ENCODE measurements around the gene RIN3.

The RIN3 gene

DNA sequence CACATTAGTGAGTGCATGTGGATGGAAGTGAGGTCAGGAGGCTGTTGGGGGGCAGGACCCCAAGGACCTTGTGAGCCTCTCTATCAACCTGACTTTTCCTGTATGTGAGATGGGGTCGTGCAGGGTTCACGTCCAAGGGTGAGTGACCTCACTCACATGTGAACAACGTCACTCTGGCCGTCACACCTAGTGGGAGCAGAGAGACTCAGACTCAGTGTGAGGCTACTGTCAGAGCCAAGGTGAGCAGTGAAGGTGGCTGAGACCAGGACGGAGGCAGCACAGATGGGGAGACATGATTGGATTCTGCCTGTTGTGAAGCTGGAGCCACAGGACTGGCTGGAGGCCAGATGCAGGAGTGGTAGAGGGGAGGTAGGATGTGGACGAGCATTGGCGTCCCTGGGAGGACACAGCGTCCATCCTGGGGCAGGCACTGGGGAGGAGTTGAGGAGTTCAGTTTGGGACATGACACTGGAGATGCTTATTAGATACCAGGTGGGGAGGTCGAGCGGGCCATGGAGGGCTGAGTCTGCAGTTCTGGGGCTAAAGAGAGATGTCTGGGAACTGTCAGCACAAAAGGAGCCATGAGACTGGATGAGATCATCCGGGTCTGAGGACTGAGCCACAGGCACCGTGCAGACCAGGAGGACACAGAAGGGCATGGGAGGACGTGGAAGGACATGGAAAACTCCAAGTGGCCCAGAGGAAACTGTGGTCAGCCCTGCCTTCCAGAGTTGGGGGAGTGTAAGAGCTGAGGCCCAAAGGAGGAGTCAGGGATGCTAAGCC, 142.0 kb downstream of the RIN3 start:
- H3K27ac Mint-ChIP-seq = peak overlapping the region; percentile 74
- no peaks in the 10 kb centered on the region for H3K36me3 Mint-ChIP-seq (ENCODE audit: low read depth)
- TF ChIP-seq, protein P1, sequence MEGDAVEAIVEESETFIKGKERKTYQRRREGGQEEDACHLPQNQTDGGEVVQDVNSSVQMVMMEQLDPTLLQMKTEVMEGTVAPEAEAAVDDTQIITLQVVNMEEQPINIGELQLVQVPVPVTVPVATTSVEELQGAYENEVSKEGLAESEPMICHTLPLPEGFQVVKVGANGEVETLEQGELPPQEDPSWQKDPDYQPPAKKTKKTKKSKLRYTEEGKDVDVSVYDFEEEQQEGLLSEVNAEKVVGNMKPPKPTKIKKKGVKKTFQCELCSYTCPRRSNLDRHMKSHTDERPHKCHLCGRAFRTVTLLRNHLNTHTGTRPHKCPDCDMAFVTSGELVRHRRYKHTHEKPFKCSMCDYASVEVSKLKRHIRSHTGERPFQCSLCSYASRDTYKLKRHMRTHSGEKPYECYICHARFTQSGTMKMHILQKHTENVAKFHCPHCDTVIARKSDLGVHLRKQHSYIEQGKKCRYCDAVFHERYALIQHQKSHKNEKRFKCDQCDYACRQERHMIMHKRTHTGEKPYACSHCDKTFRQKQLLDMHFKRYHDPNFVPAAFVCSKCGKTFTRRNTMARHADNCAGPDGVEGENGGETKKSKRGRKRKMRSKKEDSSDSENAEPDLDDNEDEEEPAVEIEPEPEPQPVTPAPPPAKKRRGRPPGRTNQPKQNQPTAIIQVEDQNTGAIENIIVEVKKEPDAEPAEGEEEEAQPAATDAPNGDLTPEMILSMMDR (IDR thresholded peaks at IDR 0.05) = no peak
- no peak for DNase-seq
- no peaks in the 10 kb centered on the region for H3K9me3 Mint-ChIP-seq
- H3K27me3 Mint-ChIP-seq (ENCODE audit: low read depth, poor library complexity) = peaks cover 10% of the 10 kb centered on the region
- no peak overlapping the region for H3K4me3 Mint-ChIP-seq
- H3K4me1 Mint-ChIP-seq = peaks cover 8% of the 10 kb centered on the region

DNA sequence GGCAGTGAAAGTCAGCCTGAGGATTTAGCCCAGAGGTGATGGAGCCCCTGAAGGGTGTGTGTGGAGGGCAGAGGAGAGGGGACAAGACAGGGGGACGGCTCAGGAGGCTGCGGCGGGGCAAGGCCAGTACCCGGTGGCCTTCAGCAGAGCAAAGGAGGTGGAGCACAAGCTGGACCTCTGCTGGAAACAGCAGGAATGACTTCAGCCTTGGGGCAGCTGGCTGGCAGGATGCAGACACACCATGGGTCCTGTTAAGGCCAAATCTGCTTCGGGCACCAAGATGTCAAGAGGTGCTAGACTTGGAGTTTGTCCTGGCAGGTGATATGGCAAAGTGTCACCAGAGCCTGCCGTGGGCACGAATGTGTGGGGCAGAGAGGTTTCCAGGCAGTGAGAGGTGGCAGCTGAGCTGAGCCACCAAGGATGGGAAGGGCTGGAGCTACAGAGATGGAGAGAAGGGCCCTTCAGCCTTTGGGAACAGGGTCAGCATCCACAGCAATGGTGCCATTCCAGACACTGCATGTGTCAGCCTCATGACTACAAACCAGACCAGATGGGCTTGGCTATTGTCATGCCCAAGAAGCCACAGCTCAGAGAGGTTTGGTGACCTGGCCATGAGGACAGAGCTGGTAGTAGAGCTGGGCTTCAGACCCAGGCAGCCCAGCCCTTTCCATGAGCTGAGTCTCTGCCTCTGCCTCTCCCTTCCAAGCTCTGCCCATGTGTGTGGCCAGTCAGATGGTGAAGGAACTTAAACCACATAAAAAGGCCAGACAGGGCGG, 142.9 kb downstream of the RIN3 start:
- H3K4me3 Mint-ChIP-seq = no peak overlapping the region
- peaks cover 8% of the 10 kb centered on the region for H3K4me1 Mint-ChIP-seq
- peaks cover 10% of the 10 kb centered on the region for H3K27me3 Mint-ChIP-seq (ENCODE audit: low read depth, poor library complexity)
- H3K27ac Mint-ChIP-seq = no peak overlapping the region
- no peaks in the 10 kb centered on the region for H3K9me3 Mint-ChIP-seq
- TF ChIP-seq, protein P1 (IDR thresholded peaks at IDR 0.05) = no peak
- no peak for DNase-seq
- H3K36me3 Mint-ChIP-seq (ENCODE audit: low read depth) = no peaks in the 10 kb centered on the region

DNA sequence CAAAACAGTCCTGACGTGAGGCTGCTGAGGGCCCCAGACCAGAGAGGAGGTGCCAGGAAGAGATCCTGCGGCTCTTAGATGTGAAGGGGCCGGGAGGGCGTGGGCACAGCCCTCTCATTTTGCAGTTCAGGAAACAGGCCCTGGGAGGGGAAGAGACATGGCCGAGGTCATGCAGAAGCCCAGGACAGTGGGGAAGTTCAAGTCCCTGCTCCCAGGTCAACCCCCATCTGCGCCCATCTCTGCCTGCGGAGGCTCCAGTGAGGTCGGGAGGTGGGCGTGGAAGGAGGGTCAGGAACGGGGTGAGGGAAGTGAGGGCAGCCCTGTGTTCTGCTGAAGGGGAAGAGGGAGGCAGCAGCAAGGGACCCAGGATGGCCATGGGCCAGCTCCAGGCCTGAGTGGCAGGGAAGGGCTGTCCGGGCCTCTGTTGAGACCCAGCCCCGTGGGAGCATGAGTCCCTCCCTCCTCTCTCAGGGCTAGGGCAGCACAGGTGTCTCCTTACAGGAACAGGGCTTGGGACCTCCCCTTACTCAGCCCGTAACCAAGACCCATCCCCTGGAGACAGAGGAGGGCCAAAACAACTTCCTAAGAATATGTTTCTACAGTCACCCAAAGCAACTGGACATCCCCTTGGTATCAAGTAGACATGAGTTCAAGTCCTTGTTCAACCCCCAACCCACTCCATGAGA, 144.0 kb downstream of the RIN3 start:
- no peak for DNase-seq
- H3K9me3 Mint-ChIP-seq = no peaks in the 10 kb centered on the region
- H3K36me3 Mint-ChIP-seq (ENCODE audit: low read depth) = no peaks in the 10 kb centered on the region
- TF ChIP-seq, protein P1 (IDR thresholded peaks at IDR 0.05) = no peak
- H3K4me1 Mint-ChIP-seq = peaks cover 8% of the 10 kb centered on the region
- no peak overlapping the region for H3K4me3 Mint-ChIP-seq
- H3K27me3 Mint-ChIP-seq (ENCODE audit: low read depth, poor library complexity) = peaks cover 10% of the 10 kb centered on the region
- H3K27ac Mint-ChIP-seq = no peak overlapping the region

DNA sequence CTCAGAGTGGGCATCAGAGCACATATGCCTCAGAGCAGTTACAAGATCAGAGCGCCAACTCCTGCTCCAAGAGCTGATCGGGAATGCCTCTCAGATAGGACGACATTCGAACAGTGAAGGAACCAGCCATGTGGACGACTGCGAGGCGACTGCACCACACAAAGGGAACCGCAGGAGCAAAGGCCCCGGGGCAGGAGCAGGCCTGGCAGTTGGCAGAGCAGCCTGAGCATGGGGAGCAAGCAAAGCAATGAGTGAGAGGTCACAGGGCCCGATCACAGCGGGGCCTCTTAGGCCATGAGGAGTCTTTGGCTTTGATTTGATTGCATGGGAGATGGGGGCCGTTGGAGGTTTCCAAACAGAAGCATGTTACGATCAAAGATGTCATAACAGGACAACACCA, 144.6 kb downstream of the RIN3 start:
- peaks cover 8% of the 10 kb centered on the region for H3K4me1 Mint-ChIP-seq
- no peaks in the 10 kb centered on the region for H3K36me3 Mint-ChIP-seq (ENCODE audit: low read depth)
- H3K9me3 Mint-ChIP-seq = no peaks in the 10 kb centered on the region
- DNase-seq = no peak
- TF ChIP-seq, protein P1 (IDR thresholded peaks at IDR 0.05) = no peak
- no peak overlapping the region for H3K27ac Mint-ChIP-seq
- peaks cover 10% of the 10 kb centered on the region for H3K27me3 Mint-ChIP-seq (ENCODE audit: low read depth, poor library complexity)
- H3K4me3 Mint-ChIP-seq = no peak overlapping the region

DNA sequence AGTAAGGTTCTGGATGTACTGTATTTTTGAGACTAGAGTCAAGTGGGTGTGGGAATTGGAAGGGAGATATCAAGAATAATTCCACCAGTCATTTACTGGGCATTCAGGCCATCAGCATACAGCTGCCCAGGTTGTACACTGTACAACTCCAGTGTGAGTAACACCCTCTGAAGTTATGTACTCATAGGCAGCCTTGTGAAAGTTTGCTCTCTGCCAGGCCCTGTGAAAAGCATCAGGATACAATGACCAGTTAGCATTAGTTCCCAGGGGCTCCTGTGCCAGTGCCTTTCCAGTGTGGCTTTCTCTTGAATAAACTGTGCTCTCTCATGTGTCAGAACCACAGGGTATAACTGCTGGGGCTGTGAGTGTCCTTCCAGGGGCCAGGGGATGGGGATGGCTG, 145.1 kb downstream of the RIN3 start:
- peaks cover 8% of the 10 kb centered on the region for H3K4me1 Mint-ChIP-seq

More for the DNA sequence above, 145.1 kb downstream of the RIN3 start:
- H3K27me3 Mint-ChIP-seq (ENCODE audit: low read depth, poor library complexity) = peaks cover 10% of the 10 kb centered on the region
- no peak for DNase-seq
- no peaks in the 10 kb centered on the region for H3K9me3 Mint-ChIP-seq
- no peak overlapping the region for H3K27ac Mint-ChIP-seq
- TF ChIP-seq, protein P1 (IDR thresholded peaks at IDR 0.05) = no peak
- no peak overlapping the region for H3K4me3 Mint-ChIP-seq
- no peaks in the 10 kb centered on the region for H3K36me3 Mint-ChIP-seq (ENCODE audit: low read depth)
